Uterus (tissue), 2 donors: Measurements from ENCODE around the gene KLHDC2.

Source experiments
- POLR2A ChIP-seq, 2 donors: fragments of 450-650 bp; IDR thresholded peaks; one replicate each; pipeline ENCODE4 v1.6.1; 2016; ENCODE audit warnings: antibody characterized with exemption in 2 of 2, mild to moderate bottlenecking in 1 of 2, moderate library complexity in 1 of 2
- TF ChIP-seq, protein P1 (sequence below), 4 experiments: fragments of 200-600 bp in 2 of 4; fragments of 450-650 bp in 2 of 4; sonication (generic) in 2 of 4; IDR thresholded peaks; one replicate each; pipeline ENCODE4 v1.5.1; 2016 to 2019; ENCODE audit warnings: antibody characterized with exemption in 4 of 4, mild to moderate bottlenecking in 2 of 4, moderate library complexity in 1 of 4

DNA sequence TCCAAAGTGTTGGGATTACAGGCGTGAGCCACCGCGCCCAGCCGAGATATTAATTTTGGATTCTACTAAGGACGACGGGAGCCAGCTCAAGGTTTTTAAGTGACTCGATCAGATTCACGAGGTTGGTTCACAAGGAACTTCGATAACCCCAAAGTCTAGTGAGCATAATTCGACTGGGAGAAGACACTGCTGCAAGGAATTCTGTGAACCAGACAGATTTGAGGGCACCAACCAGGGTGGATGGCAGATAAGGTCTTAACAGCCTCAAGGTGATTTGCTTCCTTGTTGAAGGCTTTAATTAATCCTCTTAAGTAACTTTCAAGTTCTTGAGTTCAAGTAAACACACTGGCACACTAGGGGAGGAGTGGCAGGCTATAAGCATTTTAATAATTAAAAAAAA is 1.1 kb upstream of the KLHDC2 start:
- TF ChIP-seq, protein P1, sequence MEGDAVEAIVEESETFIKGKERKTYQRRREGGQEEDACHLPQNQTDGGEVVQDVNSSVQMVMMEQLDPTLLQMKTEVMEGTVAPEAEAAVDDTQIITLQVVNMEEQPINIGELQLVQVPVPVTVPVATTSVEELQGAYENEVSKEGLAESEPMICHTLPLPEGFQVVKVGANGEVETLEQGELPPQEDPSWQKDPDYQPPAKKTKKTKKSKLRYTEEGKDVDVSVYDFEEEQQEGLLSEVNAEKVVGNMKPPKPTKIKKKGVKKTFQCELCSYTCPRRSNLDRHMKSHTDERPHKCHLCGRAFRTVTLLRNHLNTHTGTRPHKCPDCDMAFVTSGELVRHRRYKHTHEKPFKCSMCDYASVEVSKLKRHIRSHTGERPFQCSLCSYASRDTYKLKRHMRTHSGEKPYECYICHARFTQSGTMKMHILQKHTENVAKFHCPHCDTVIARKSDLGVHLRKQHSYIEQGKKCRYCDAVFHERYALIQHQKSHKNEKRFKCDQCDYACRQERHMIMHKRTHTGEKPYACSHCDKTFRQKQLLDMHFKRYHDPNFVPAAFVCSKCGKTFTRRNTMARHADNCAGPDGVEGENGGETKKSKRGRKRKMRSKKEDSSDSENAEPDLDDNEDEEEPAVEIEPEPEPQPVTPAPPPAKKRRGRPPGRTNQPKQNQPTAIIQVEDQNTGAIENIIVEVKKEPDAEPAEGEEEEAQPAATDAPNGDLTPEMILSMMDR (IDR thresholded peaks at IDR 0.05) = no peak
- no peak for TF ChIP-seq POLR2A (IDR thresholded peaks at IDR 0.05)
